Muscle layer of colon (tissue), 2 donors: ENCODE data around the gene ABHD12.

ENCODE experiments used
- H3K27ac ChIP-seq: one replicate; pipeline ENCODE4 v1.7.0; 2013; ENCODE audit warnings: low read depth, mild to moderate bottlenecking, low read length, moderate library complexity
- H3K27me3 ChIP-seq, 2 donors: one replicate each; pipeline ENCODE4 v1.7.0; 2013; ENCODE audit warnings: low read length in 2 of 2, mild to moderate bottlenecking in 2 of 2; ENCODE audit not compliant: insufficient read depth in 2 of 2, control insufficient read depth in 1 of 2
- H3K36me3 ChIP-seq: one replicate; pipeline ENCODE4 v1.7.0; 2013; ENCODE audit warnings: mild to moderate bottlenecking, low read length; ENCODE audit not compliant: insufficient read depth
- H3K4me1 ChIP-seq: one replicate; pipeline ENCODE4 v1.7.0; 2013; ENCODE audit warnings: mild to moderate bottlenecking, low read length; ENCODE audit not compliant: insufficient read depth
- H3K4me3 ChIP-seq, 2 donors: one replicate each; pipeline ENCODE4 v1.7.0; 2013; ENCODE audit warnings: low read length in 2 of 2, low read depth in 1 of 2, mild to moderate bottlenecking in 1 of 2, moderate library complexity in 1 of 2
- H3K9ac ChIP-seq: one replicate; pipeline ENCODE4 v1.7.0; 2013; ENCODE audit warnings: low read length
- H3K9me3 ChIP-seq: one replicate; pipeline ENCODE4 v1.7.0; 2013; ENCODE audit warnings: mild to moderate bottlenecking, low read length
- donor health status: abdominal sarcoma.
- donor health status: Adenocarcinoma of cecum.

Gene ABHD12

DNA sequence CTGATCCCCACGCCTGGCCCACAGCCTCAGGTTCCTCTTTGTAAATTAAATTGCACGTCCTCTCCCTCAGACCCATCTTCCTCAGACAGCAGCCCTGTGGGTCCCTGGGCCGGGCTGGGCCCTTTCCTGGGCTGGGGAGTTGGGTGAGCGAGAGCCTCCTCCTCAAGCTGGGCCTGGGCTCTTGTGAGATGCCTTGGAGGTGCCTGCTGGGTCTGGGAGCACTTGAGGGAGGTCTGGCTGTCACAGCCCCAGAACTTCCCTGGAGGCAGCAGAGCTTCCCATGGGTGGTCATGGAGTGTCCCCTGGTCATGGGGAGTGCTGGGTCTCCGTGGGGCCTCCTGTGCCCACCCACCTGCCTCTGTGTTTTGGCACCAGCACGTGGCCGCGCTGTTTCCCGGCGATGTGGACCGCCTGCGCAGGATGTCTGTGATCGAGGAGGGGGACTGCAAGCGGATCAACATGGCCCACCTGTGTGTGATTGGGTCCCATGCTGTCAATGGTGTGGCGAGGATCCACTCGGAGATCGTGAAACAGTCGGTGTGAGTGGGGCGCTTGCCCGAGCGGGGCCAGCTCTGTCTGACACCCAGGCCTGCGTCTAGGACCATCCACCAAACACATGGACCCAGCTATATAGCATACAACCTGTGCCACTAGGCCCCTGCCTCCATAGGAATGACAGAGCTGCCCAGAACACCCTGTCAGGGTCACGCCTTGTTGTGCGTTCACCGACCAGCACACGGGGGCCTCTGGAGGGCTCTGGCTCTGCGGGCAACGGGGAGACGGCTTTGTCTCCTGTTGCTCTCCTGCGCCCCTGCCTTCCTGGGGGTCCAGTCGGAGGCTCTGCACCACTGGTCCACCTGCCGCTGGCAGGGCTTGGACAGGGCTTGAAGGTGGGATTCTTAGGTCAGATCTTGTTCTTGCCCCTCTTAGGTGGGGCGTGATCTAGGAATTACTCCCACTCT, 109.8 kb downstream of the ABHD12 start:
- no peaks in the 10 kb centered on the region for H3K9me3 ChIP-seq
- peaks cover 86% of the 10 kb centered on the region for H3K36me3 ChIP-seq
- H3K27ac ChIP-seq, result peak overlapping the region; percentile 27
- H3K9ac ChIP-seq, result no peak overlapping the region
- no peak overlapping the region for H3K4me3 ChIP-seq
- H3K27me3 ChIP-seq, result no peaks in the 10 kb centered on the region
- no peaks in the 10 kb centered on the region for H3K4me1 ChIP-seq

- Histone ChIP-seq H3K36me3 (peaks cover 85% of the 10 kb centered on the region), H3K9me3 (no peaks in the 10 kb centered on the region), H3K27me3 (no peaks in the 10 kb centered on the region), H3K4me3 (no peak overlapping the region), H3K27ac (peak overlapping the region; percentile 42), H3K9ac (no peak overlapping the region), H3K4me1 (no peaks in the 10 kb centered on the region)
Measured at GRCh38 chr20:25280051-25280573, 110.5 kb downstream of the ABHD12 start.

- Histone ChIP-seq H3K27me3 (no peaks in the 10 kb centered on the region), H3K9ac (no peak overlapping the region), H3K9me3 (no peaks in the 10 kb centered on the region), H3K36me3 (peaks cover 87% of the 10 kb centered on the region), H3K4me3 (no peak overlapping the region), H3K4me1 (peaks cover 3% of the 10 kb centered on the region), H3K27ac (peak overlapping the region; percentile 42)
Measured at GRCh38 chr20:25279403-25279802, 111.2 kb downstream of the ABHD12 start.

DNA sequence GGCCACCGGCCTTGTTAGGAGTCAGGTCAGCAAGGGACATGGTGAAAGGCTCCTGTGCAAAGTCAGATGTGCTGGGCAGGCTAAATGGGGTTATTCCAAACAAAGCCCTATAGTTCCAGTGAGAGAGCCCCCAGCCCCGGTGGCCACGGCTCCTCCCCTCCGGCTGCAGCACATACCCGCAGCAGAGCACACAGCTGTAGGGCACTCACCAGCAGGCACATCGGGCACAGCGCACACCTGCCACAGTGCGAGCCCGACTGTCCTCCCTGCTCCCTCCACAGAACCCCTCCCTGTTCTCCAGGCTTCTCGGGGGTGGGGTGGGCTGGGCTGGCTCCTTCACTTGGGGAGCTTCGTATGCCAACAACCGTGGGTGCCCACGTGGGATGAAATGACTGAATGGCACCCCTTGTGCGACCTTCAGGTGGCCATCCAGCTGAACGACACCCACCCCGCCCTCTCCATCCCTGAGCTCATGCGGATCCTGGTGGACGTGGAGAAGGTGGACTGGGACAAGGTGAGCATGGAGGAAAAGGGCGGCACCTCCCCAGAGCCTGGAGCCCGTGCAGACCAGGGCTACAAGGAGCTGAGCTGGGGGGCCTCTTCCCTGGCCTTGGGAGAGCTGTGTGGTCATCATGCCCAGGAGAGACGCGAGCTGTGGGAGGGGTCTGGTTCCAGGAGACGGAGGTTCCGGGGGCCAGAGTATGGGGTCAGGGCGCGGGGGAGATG, 111.8 kb downstream of the ABHD12 start:
- no peak overlapping the region for H3K9ac ChIP-seq
- peaks cover 9% of the 10 kb centered on the region for H3K4me1 ChIP-seq
- H3K9me3 ChIP-seq, result no peaks in the 10 kb centered on the region
- no peak overlapping the region for H3K4me3 ChIP-seq
- H3K27ac ChIP-seq, result no peak overlapping the region
- H3K27me3 ChIP-seq, result no peaks in the 10 kb centered on the region
- peaks cover 88% of the 10 kb centered on the region for H3K36me3 ChIP-seq

GRCh38 chr20:25277941-25278521, 112.6 kb downstream of the ABHD12 start:
- Histone ChIP-seq H3K4me1 (peaks cover 14% of the 10 kb centered on the region), H3K36me3 (peaks cover 80% of the 10 kb centered on the region), H3K9ac (no peak overlapping the region), H3K4me3 (no peak overlapping the region), H3K27me3 (no peaks in the 10 kb centered on the region), H3K9me3 (no peaks in the 10 kb centered on the region), H3K27ac (no peak overlapping the region)

DNA sequence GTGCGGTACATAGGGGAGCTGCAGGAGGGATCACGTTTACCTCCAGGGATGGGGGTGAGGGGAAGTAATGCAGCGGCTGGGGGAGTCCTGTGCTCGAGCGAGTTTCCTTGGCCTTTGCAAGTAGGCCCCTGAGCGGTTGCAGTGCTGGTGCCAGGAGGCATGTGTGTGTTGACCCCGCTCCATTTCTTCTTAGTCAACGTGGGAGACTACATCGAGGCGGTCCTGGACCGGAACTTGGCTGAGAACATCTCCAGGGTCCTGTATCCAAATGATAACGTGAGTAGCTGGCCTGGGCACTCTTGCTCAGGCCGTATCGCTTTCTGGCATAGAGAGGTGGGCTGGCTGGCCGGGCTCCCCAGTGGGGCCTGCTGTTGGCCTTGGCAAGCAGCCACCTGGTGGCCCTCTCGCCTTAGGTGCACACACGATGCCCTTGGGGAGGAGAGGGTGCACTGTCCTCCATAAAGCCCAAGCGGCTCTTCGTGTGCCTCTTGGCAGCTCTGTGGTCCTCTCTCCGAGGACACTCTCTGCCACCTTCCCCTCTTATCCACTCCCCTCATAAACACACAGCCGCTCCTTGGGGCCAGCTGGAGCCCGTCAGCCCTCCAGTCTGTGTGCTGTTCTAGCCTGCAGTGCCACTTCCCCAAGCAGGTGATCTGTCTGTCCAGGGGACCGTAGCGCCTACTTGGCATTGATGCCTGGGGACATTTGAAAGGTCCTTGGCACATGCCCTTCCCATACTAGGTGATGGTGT, 113.4 kb downstream of the ABHD12 start:
- Histone ChIP-seq H3K27me3 (no peaks in the 10 kb centered on the region), H3K36me3 (peaks cover 80% of the 10 kb centered on the region), H3K9me3 (no peaks in the 10 kb centered on the region), H3K9ac (no peak overlapping the region), H3K4me1 (peaks cover 22% of the 10 kb centered on the region), H3K4me3 (no peak overlapping the region), H3K27ac (no peak overlapping the region)

DNA sequence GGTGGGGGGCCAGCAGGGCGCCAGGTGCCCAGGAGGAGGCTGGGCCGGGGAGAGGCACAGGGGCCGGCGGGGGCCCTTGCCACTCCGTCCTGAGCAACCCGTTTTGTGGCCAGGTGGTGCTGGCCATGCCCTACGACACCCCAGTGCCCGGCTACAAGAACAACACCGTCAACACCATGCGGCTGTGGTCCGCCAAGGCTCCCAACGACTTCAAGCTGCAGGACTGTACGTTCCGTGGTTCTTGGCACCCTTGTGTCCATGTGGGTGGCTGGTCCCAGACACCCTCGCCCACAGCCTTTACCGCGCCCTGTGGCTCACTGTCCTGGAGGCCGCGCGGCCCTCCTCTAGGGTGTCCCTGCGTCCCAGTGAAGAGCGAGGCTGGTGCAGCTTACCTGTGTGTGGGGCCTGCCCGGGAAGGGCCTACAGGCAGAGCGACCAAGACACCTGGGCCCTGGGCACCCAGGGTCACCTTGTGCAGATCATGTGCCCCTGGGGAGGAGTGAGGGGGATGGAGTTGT, 114.0 kb downstream of the ABHD12 start:
- H3K36me3 ChIP-seq, result peaks cover 80% of the 10 kb centered on the region
- H3K27ac ChIP-seq, result no peak overlapping the region
- H3K4me1 ChIP-seq, result peaks cover 29% of the 10 kb centered on the region
- H3K4me3 ChIP-seq, result no peak overlapping the region
- no peak overlapping the region for H3K9ac ChIP-seq
- no peaks in the 10 kb centered on the region for H3K27me3 ChIP-seq
- H3K9me3 ChIP-seq, result no peaks in the 10 kb centered on the region

DNA sequence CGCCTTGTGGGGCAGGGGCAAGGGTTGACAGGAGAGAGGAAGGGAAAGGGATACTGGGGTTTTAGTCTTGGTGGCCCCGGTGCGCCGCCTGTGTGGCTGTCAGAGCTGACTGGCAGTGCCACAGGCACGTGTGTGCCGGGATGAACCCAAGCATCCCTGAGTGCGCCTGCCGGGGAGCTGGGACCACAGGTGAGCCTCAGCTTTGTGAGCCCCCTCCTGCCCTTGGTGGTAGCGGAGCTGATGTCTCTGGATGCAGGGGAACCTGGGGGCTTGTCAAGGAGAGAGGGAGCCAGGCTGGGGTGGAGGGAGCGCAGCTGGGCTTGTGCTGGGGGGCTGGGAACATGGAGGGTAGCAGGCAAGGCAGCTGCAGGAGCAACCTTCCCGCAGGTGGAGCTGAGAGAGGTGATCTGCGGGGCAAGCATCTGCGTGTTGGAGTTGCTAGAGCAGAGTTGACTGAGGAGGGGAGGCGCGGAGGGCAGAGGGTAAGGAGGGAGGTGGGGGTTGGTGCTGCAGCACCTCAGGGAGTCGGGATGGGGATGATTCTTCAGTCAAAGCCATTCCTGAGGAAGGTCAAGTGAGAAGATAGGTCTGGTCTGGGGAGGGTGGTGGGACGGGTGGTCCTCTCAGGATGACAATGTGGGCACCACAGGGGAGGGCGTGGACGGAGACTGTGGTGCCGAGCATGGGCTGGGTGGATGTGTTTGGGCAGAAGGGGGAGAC, 114.7 kb downstream of the ABHD12 start:
- H3K4me3 ChIP-seq, result no peak overlapping the region
- H3K27me3 ChIP-seq, result no peaks in the 10 kb centered on the region
- no peaks in the 10 kb centered on the region for H3K9me3 ChIP-seq
- no peak overlapping the region for H3K9ac ChIP-seq
- H3K36me3 ChIP-seq, result peaks cover 80% of the 10 kb centered on the region
- H3K27ac ChIP-seq, result peak overlapping the region; percentile 67
- H3K4me1 ChIP-seq, result peaks cover 32% of the 10 kb centered on the region

GRCh38 chr20:25274891-25275812, 115.5 kb downstream of the ABHD12 start:
- Histone ChIP-seq H3K4me3 (no peak overlapping the region), H3K9me3 (no peaks in the 10 kb centered on the region), H3K4me1 (peaks cover 32% of the 10 kb centered on the region), H3K36me3 (peaks cover 77% of the 10 kb centered on the region), H3K27ac (peak overlapping the region; percentile 67), H3K27me3 (no peaks in the 10 kb centered on the region), H3K9ac (no peak overlapping the region)
